ENCODE results near the gene FRMD4A.

FRMD4A gene

GRCh38 chr10:14261336-14261735 is 69.4 kb downstream of the FRMD4A start:
- H3K9me3 ChIP-seq = no peaks in the 10 kb centered on the region
- no peak for DNase-seq
- no peaks in the 10 kb centered on the region for H3K36me3 ChIP-seq
- no peaks in the 10 kb centered on the region for H3K27me3 ChIP-seq
- H3K4me1 ChIP-seq = no peaks in the 10 kb centered on the region
- no peak for TF ChIP-seq CTCF (IDR thresholded peaks at IDR 0.05; ENCODE audit: low read depth, low read length)
- H3K4me3 ChIP-seq (ENCODE audit: low read depth, low read length) = no peak overlapping the region

DNA sequence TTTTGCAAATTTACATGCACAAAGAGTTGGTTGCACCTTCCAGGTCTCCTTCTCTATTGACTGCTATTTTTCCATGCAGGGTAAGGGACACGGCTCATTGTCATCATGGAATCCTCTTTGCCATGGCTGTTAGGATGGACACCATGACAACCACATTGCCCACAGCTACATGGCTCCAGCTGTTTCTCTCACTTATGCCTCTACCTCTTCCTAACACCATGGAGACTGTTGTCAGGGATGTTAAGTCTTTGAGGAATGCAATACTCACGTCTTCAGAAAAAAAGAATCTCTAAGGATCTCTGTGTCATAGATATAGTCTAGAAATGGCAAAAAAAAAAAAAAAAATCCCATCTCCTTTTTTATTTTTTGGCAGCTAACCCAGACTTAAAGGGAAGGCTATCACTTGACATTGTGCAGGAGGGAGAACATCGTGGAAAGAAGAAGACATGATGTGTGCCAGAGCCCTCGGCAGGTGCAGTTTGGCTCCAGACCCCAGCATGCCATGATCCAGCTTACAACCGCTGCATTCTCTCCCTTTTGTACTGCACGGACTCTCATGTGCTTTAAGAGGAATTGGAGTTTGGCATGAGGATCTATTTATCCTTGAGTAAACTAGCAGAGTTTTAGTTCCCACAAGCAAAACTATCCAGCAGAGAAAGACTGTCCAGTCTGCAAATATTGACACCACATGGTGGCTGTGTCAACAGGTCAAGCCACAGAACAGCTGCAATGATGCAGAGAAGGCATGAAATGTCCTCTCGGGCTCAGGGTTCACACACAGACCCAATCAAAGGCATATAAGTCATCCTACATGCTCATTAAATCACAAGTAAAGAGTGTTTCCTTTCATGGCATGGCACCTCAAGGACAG is 70.8 kb downstream of the FRMD4A start:
- no peak for DNase-seq
- TF ChIP-seq CTCF (IDR thresholded peaks at IDR 0.05; ENCODE audit: low read depth, low read length) = no peak
- no peaks in the 10 kb centered on the region for H3K27me3 ChIP-seq

DNA sequence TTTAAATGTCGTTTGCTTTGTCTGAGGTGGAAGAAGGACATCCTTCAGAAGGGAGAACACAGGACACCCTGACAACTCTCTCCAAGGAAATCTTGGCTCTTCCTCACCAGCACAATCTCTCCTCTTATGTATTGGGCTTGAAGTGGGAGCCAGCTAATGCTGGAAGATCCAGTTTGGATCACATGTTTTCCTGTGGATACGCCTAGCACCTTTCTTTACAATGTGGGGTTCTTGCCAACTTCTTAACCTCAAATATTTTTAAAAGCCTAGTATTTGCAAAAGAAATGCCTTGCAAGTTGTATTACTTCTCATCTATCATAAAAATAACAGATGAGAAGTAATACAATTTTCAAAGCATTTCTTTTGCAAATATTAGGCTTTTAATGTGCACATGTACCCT is 76.4 kb downstream of the FRMD4A start:
- Histone ChIP-seq H3K36me3 (no peaks in the 10 kb centered on the region), H3K27me3 (no peaks in the 10 kb centered on the region), H3K4me3 (ENCODE audit: low read depth, low read length) (no peak overlapping the region), H3K9me3 (no peaks in the 10 kb centered on the region), H3K4me1 (no peaks in the 10 kb centered on the region)
- TF ChIP-seq CTCF (IDR thresholded peaks at IDR 0.05; ENCODE audit: low read depth, low read length) = no peak
- no peak for DNase-seq

More for the DNA sequence above, 70.8 kb downstream of the FRMD4A start:
- no peak overlapping the region for H3K4me3 ChIP-seq (ENCODE audit: low read depth, low read length)
- H3K9me3 ChIP-seq = no peaks in the 10 kb centered on the region
- no peaks in the 10 kb centered on the region for H3K4me1 ChIP-seq
- H3K36me3 ChIP-seq = no peaks in the 10 kb centered on the region

DNA sequence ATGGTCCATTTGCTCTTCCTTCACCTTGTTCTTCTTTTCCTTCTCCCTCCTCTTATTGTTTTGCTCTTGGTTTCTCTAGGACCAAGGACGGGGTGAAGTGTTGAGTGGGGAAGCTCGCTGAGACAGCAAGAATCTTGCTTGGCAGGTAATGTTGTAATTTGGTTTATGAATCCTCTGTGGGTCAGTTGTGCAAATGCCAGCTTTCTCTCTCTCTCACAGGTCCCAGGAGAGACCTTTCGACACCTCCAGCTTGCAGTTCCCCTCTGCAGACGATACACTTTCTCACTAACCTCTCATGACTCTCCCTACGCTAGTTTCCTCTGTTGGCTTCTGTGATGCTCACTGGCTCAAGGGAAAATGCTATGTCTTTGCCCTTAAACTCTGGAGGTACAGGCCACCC is 77.0 kb downstream of the FRMD4A start:
- no peaks in the 10 kb centered on the region for H3K27me3 ChIP-seq
- no peak for TF ChIP-seq CTCF (IDR thresholded peaks at IDR 0.05; ENCODE audit: low read depth, low read length)
- H3K9me3 ChIP-seq = no peaks in the 10 kb centered on the region
- no peaks in the 10 kb centered on the region for H3K4me1 ChIP-seq
- no peaks in the 10 kb centered on the region for H3K36me3 ChIP-seq
- no peak for DNase-seq
- H3K4me3 ChIP-seq (ENCODE audit: low read depth, low read length) = no peak overlapping the region

DNA sequence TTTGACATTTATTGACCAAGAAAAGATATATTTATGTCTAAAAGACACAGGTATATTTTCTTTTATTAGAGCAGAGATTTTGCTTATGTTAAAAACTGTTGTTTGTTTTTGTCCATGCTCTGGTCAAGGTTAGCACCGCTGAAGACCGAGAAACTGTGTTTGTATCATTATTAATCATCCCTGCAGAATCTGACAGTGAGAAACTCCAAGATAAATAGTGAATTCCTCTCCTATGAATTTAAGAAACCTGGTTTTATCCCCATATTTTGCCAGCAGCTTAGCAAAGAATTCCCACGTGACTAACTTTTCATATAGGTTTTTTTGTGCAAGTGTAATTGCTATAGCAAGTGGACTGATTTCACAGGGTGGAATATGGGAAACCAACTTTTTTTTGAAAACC is 77.6 kb downstream of the FRMD4A start:
- Histone ChIP-seq H3K9me3 (no peaks in the 10 kb centered on the region), H3K4me1 (no peaks in the 10 kb centered on the region), H3K27me3 (no peaks in the 10 kb centered on the region), H3K4me3 (ENCODE audit: low read depth, low read length) (no peak overlapping the region), H3K36me3 (no peaks in the 10 kb centered on the region)
- DNase-seq = no peak
- no peak for TF ChIP-seq CTCF (IDR thresholded peaks at IDR 0.05; ENCODE audit: low read depth, low read length)

GRCh38 chr10:14250496-14251076 is 80.1 kb downstream of the FRMD4A start:
- Histone ChIP-seq H3K27me3 (no peaks in the 10 kb centered on the region), H3K9me3 (no peaks in the 10 kb centered on the region), H3K4me1 (no peaks in the 10 kb centered on the region), H3K4me3 (ENCODE audit: low read depth, low read length) (no peak overlapping the region), H3K36me3 (no peaks in the 10 kb centered on the region)
- no peak for DNase-seq
- TF ChIP-seq CTCF (IDR thresholded peaks at IDR 0.05; ENCODE audit: low read depth, low read length) = no peak

Data from BE2C (cell line).